GM20000 (cell line): Measurements from ENCODE around the gene KCNV2.

ENCODE experiments used
- DNase-seq: peaks from one replicate; pipeline ENCODE4 v3.0.0; 2012; ENCODE audit warnings: low spot score
- CTCF ChIP-seq: IDR thresholded peaks from 2 replicates; pipeline ENCODE4 v1.5.1; 2012; ENCODE audit warnings: mild to moderate bottlenecking, control low read depth; ENCODE audit errors: extremely low read depth, missing control alignments

The KCNV2 gene

GRCh38 chr9:2743937-2744529 is 26.7 kb downstream of the KCNV2 start:
- no peak for DNase-seq
- no peak for TF ChIP-seq CTCF

- no peak for DNase-seq
- no peak for TF ChIP-seq CTCF
Measured at GRCh38 chr9:2745560-2746380, 28.5 kb downstream of the KCNV2 start.

GRCh38 chr9:2749485-2749884 is 32.2 kb downstream of the KCNV2 start:
- no peak for DNase-seq
- no peak for TF ChIP-seq CTCF

- no peak for TF ChIP-seq CTCF
- no peak for DNase-seq
Measured at GRCh38 chr9:2755285-2755684, 38.0 kb downstream of the KCNV2 start.

GRCh38 chr9:2758162-2758897 is 41.0 kb downstream of the KCNV2 start:
- DNase-seq: no peak
- TF ChIP-seq CTCF: no peak

- no peak for TF ChIP-seq CTCF
- DNase-seq: no peak
Measured at GRCh38 chr9:2758898-2759510, 41.7 kb downstream of the KCNV2 start.
